Neural crest cell (in vitro differentiated cells): ENCODE data around the gene STEAP3. TPM values are rescaled to one million over a fixed set of nuclear protein-coding genes. Genes with fewer than 3 reads are reported as not detected.

Source experiments
- DNase-seq: peaks from one replicate; pipeline ENCODE4 v3.0.0; 2021; ENCODE audit warnings: low read depth, mixed read lengths, low spot score
- H3K27ac Mint-ChIP-seq: one replicate; pipeline ENCODE4 v1.8.0; 2021; ENCODE audit warnings: mild to moderate bottlenecking, mixed read lengths; ENCODE audit not compliant: unreplicated experiment
- H3K27me3 Mint-ChIP-seq: 2 replicates; pipeline ENCODE4 v1.8.0; 2021; ENCODE audit warnings: low read depth, mild to moderate bottlenecking, mixed read lengths
- H3K36me3 Mint-ChIP-seq: 2 replicates; pipeline ENCODE4 v1.8.0; 2021; ENCODE audit warnings: low read depth, mild to moderate bottlenecking, mixed read lengths
- H3K4me1 Mint-ChIP-seq: 2 replicates; pipeline ENCODE4 v1.8.0; 2021; ENCODE audit warnings: mixed read lengths
- H3K4me3 Mint-ChIP-seq: one replicate; pipeline ENCODE4 v1.8.0; 2021; ENCODE audit warnings: mild to moderate bottlenecking, mixed read lengths
- H3K9me3 Mint-ChIP-seq: 2 replicates; pipeline ENCODE4 v1.8.0; 2021; ENCODE audit warnings: mixed read lengths
- total RNA-seq: library from RNA; stranded (reverse); gene quantifications from 2 replicates; pipeline ENCODE4 v1.2.1, GENCODE V29; 2021
- TF ChIP-seq, protein P1 (sequence below): fragments of 200-600 bp; sonication (generic); conservative IDR thresholded peaks from 2 replicates; pipeline ENCODE4 v1.5.0; 2021; ENCODE audit warnings: antibody characterized with exemption, mild to moderate bottlenecking

The STEAP3 gene
- total RNA-seq, 1 donor from 2014 or later = 0.77 TPM

DNA sequence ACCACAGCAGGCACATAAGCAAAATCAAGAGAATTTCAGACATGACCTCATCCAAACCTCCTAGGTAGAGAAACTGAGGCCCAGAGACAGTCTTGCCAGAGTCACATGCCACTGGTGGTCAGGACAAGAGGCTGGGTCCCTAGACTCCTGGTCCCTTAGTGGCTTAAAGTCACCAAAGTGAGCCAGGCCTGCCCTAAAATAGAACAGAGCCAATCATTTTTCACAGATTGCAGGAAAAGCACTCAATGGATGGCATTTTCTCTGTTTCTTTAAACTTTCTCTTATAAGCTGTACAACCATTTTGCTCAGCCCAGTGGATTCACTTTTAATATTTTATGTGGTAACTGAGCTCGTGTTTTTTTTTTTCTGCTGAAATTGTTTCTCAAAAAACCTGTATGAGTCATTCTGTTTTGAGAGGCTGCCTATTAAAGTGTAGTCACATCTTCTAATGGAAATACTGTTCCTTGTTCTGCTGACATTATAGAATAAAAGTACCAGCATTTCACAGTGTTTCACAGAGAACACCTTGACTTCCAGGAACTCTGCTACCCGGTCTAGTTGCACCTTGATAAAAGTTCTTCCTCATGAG is 29.6 kb downstream of the STEAP3 start:
- H3K27me3 Mint-ChIP-seq = no peaks in the 10 kb centered on the region
- no peaks in the 10 kb centered on the region for H3K9me3 Mint-ChIP-seq
- TF ChIP-seq, protein P1, sequence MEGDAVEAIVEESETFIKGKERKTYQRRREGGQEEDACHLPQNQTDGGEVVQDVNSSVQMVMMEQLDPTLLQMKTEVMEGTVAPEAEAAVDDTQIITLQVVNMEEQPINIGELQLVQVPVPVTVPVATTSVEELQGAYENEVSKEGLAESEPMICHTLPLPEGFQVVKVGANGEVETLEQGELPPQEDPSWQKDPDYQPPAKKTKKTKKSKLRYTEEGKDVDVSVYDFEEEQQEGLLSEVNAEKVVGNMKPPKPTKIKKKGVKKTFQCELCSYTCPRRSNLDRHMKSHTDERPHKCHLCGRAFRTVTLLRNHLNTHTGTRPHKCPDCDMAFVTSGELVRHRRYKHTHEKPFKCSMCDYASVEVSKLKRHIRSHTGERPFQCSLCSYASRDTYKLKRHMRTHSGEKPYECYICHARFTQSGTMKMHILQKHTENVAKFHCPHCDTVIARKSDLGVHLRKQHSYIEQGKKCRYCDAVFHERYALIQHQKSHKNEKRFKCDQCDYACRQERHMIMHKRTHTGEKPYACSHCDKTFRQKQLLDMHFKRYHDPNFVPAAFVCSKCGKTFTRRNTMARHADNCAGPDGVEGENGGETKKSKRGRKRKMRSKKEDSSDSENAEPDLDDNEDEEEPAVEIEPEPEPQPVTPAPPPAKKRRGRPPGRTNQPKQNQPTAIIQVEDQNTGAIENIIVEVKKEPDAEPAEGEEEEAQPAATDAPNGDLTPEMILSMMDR = no peak
- H3K27ac Mint-ChIP-seq = no peak overlapping the region
- no peak for DNase-seq
- no peak overlapping the region for H3K4me3 Mint-ChIP-seq
- no peaks in the 10 kb centered on the region for H3K36me3 Mint-ChIP-seq
- H3K4me1 Mint-ChIP-seq = peaks cover 24% of the 10 kb centered on the region

- Mint-ChIP-seq H3K4me1 (peaks cover 28% of the 10 kb centered on the region), H3K27ac (peak overlapping the region; percentile 13), H3K27me3 (no peaks in the 10 kb centered on the region), H3K4me3 (no peak overlapping the region), H3K9me3 (no peaks in the 10 kb centered on the region), H3K36me3 (no peaks in the 10 kb centered on the region)
- TF ChIP-seq, protein P1 = no peak
- DNase-seq = no peak
These were observed 30.3 kb downstream of the STEAP3 start for GRCh38 chr2:119253760-119254600.

DNA sequence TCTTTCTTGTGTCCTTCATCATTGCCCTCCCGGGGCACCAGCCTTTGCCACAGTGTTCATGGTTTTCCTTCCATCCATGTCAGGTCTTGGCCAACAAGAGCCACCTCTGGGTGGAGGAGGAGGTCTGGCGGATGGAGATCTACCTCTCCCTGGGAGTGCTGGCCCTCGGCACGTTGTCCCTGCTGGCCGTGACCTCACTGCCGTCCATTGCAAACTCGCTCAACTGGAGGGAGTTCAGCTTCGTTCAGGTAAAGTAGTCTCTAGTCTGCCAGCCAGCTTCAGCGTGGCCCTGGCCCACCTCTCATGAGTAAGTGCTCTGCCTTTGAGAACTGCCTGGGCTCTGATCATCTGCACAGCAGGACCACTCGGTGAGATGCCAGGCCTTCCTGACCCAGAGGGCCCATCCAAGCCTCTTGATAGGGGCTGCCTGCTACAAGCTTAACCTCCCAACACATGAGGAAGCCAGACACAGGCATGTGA is 31.0 kb downstream of the STEAP3 start:
- Mint-ChIP-seq H3K27me3 (no peaks in the 10 kb centered on the region), H3K9me3 (no peaks in the 10 kb centered on the region), H3K4me1 (peaks cover 34% of the 10 kb centered on the region), H3K36me3 (no peaks in the 10 kb centered on the region), H3K27ac (no peak overlapping the region), H3K4me3 (no peak overlapping the region)
- TF ChIP-seq, protein P1 = no peak
- DNase-seq = no peak

DNA sequence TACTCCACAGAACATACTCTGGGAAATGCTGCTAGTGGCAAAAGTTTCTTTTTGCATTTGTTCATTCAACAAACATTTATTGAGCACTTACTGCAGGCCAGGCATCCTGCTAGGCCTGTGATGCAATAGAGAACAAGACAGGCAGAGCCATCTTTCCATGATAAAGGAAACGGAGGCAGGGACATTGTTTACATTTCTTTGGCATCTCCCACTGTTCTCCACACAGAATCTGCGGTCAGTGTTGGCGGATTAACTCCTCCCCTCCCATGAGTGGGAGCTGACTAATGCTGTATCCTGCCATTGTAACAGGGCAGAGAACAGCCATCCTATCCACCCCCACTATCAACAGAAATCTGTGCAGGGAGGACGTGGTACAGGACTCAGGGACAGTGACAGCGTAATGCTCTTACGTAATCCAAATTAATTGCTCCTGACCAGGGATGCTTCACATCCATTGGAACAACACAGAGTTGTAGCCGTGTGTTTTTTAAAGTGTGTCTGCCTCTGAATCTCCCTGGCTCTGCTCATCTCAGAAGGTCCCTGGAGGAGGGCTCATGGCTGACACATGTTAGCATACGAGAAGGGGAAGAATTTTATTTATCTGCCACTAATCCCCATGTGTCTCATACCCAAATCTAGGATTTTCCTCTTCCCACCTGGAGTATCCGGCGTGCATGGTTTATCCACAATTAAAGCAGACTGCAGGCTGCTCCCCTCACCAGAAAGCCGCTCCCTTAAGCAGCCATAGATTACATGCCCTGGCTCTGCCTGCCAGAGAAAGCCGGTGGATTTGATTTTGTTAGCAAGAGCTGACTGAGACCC is 32.3 kb downstream of the STEAP3 start:
- TF ChIP-seq, protein P1 = no peak
- Mint-ChIP-seq H3K9me3 (no peaks in the 10 kb centered on the region), H3K27me3 (no peaks in the 10 kb centered on the region), H3K27ac (no peak overlapping the region), H3K36me3 (no peaks in the 10 kb centered on the region), H3K4me1 (peaks cover 35% of the 10 kb centered on the region), H3K4me3 (peak overlapping the region; percentile 27)
- DNase-seq = no peak

GRCh38 chr2:119256582-119256921 is 32.9 kb downstream of the STEAP3 start:
- Mint-ChIP-seq H3K4me3 (peak overlapping the region; percentile 27), H3K4me1 (peaks cover 35% of the 10 kb centered on the region), H3K36me3 (no peaks in the 10 kb centered on the region), H3K9me3 (no peaks in the 10 kb centered on the region), H3K27me3 (no peaks in the 10 kb centered on the region), H3K27ac (no peak overlapping the region)
- TF ChIP-seq, protein P1 = no peak
- no peak for DNase-seq
